Measurements from ENCODE around the gene TPRN. TPM values are rescaled to one million over a fixed set of nuclear protein-coding genes. Genes with fewer than 3 reads are reported as not detected.

Gene TPRN
- total and polyA plus RNA-seq, 8 donors, result 6.7 to 21.7 (median 11.1) TPM

GRCh38 chr9:137186385-137186784 is 14.2 kb downstream of the TPRN start:
- H3K36me3 ChIP-seq, result peaks cover 0 to 68% of the 10 kb centered on the region in 2 donors
- H3K9me3 ChIP-seq, result no peaks in the 10 kb centered on the region
- no peak for TF ChIP-seq CTCF (IDR thresholded peaks at IDR 0.05)
- H3K27ac ChIP-seq, result no peak overlapping the region
- no peak overlapping the region for H3K4me3 ChIP-seq
- peaks cover 26 to 43% of the 10 kb centered on the region in 2 donors for H3K4me1 ChIP-seq
- no peak for DNase-seq
- no peak for ATAC-seq
- intact Hi-C loops (cut with DNase I), result no loop called here
- H3K27me3 ChIP-seq, result no peaks in the 10 kb centered on the region

GRCh38 chr9:137185921-137186320 is 14.6 kb downstream of the TPRN start:
- H3K9me3 ChIP-seq, result no peaks in the 10 kb centered on the region
- no peak for TF ChIP-seq CTCF (IDR thresholded peaks at IDR 0.05)
- H3K4me3 ChIP-seq, result no peak overlapping the region
- no peak for DNase-seq
- intact Hi-C loops (cut with DNase I), result no loop called here
- no peak for ATAC-seq
- H3K4me1 ChIP-seq, result peaks cover 26 to 43% of the 10 kb centered on the region in 2 donors
- H3K36me3 ChIP-seq, result peaks cover 0 to 68% of the 10 kb centered on the region in 2 donors
- H3K27me3 ChIP-seq, result no peaks in the 10 kb centered on the region
- no peak overlapping the region for H3K27ac ChIP-seq

GRCh38 chr9:137184881-137185660 is 15.5 kb downstream of the TPRN start:
- Histone ChIP-seq H3K9me3 (no peaks in the 10 kb centered on the region), H3K27me3 (no peaks in the 10 kb centered on the region), H3K4me1 (peaks cover 22 to 35% of the 10 kb centered on the region in 2 donors), H3K27ac (no peak overlapping the region), H3K36me3 (peaks cover 0 to 68% of the 10 kb centered on the region in 2 donors), H3K4me3 (no peak overlapping the region)
- DNase-seq (no peak), ATAC-seq (no peak)
- intact Hi-C loops (cut with DNase I), result no loop called here
- TF ChIP-seq CTCF (IDR thresholded peaks at IDR 0.05), result no peak

GRCh38 chr9:137183980-137184595 is 16.5 kb downstream of the TPRN start:
- ATAC-seq (no peak), DNase-seq (no peak)
- Histone ChIP-seq H3K9me3 (no peaks in the 10 kb centered on the region), H3K4me3 (no peak overlapping the region), H3K36me3 (peaks cover 0 to 74% of the 10 kb centered on the region in 2 donors), H3K27me3 (no peaks in the 10 kb centered on the region), H3K27ac (no peak overlapping the region), H3K4me1 (peaks cover 13 to 25% of the 10 kb centered on the region in 2 donors)
- intact Hi-C loops (cut with DNase I), result no loop called here
- no peak for TF ChIP-seq CTCF (IDR thresholded peaks at IDR 0.05)

- no peak overlapping the region for H3K27ac ChIP-seq
- H3K4me1 ChIP-seq, result peaks cover 12 to 27% of the 10 kb centered on the region in 2 donors
- intact Hi-C loops (cut with DNase I), result no loop called here
- peaks cover 0 to 87% of the 10 kb centered on the region in 2 donors for H3K36me3 ChIP-seq
- ATAC-seq (no peak), DNase-seq (no peak)
- no peak for TF ChIP-seq CTCF (IDR thresholded peaks at IDR 0.05)
- H3K27me3 ChIP-seq, result no peaks in the 10 kb centered on the region
- no peak overlapping the region for H3K4me3 ChIP-seq
- H3K9me3 ChIP-seq, result no peaks in the 10 kb centered on the region
Measured at GRCh38 chr9:137182836-137183235, 17.7 kb downstream of the TPRN start.
